SW 1271 (cell line): ENCODE data around the gene SLC30A7.

Experiments
- DNase-seq, 2 experiments: peaks; one replicate each; lab custom pipeline; 2025; lab: John Stamatoyannopoulos, UW

Gene SLC30A7

GRCh38 chr1:100979631-100980030, 83.7 kb downstream of the SLC30A7 start:
- no peak for DNase-seq

DNA sequence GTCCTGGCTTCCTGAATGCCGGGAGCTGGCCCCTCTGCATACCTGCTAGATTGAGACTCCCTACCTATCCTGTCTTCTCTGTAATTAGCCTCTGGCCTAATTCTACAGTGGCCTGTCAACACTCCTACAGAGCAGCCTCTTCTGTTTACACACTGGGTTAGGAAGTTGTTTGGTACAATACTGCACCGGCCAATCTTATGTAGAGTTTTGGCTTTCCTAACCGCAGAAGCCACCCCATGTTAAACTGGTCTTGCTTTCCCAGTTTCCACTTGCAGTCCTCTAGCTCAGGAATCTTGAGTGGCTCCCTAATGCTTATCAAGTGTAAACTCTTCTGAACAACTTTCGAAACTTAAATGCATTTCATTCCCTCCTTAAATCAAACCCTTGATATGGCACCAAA, 86.9 kb downstream of the SLC30A7 start:
- DNase-seq: no peak

DNA sequence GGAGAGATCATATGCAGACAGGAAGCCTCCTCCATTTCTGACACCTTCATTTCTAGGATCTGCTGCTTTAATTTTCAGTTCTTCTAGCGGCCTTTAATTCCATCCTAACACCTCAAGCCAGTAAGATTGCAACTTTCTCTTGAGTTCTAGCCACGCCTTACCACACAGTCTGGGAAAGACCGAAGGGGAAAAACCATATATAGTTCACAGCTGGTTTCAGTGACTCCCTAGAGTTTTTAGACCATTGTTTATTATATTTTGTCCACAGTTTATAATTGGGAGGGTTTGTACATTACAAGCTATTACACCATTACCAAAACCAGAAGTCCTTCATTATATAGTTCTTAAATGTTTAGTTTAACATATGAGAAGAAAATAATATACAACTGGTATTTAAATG, 92.2 kb downstream of the SLC30A7 start:
- DNase-seq: no peak

DNA sequence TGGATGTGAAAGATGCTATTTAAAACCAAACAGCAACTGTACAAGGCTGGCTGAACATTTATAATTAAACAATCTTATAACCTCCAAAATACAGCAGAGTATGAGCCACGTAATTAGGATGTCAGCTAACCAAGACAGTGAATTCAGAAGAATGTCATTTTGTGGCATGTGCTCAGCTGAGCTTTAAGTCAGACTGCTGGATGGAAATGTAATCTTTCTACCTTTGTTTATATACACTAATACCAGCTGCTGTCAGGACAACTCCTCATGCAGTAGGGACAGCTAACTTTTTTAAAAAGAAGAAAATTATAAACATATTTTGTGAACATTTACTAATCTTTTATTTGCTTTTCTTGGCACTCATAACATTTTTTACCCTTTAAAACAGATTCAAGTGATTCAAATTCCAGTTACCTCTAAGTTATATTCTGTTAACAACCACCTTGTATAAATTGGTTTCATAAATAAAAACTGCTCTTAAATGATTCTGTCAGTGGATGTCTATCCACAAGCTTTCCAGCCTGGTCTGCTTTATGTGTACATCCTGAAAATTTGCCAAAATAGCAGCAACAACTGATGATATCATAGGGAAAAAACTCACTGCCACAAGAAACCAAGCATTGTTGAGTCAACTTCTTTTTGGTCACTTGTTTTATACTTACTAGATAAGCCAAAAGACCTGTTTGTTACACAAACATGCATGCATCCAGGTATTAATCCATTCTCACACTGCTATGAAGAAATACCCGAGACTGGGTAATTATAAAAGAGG, 93.6 kb downstream of the SLC30A7 start:
- DNase-seq: peak in 1 of 2 experiments; percentile 3

DNA sequence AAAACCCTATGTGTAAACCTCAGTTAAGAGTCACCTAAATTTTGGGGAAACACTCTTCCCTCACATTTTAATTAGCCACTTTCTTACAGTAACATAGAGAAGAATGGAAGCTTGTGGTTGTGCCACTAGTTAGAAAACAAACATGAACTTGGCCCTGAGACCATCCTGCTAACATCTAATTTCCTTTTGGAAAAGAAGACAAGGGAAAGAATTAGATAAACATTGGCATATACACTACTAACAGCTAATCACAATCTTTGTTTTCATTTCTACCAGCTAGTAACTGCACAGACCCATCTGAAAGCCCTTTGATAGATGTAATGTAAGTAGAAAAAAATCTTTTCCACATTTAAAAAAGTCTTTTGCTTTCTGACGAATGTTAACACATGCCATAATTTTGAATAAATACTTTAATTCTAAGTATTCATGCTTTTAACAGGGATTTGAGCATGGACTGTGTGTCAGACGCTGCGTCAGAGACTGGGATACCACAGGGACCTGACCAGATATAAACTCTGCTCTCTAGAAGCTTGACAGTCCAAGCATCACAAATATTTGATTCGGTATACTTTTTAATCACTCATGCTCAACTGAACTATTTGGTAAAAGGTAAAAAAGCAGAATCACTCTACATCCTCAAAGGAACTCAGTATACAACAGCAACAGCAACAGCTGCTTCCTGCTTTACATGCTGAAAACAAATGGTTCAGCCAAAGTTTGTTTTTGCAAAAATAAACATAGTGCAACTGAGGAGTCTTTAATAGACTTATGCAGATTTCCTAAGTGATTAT, 99.5 kb downstream of the SLC30A7 start:
- no peak for DNase-seq

DNA sequence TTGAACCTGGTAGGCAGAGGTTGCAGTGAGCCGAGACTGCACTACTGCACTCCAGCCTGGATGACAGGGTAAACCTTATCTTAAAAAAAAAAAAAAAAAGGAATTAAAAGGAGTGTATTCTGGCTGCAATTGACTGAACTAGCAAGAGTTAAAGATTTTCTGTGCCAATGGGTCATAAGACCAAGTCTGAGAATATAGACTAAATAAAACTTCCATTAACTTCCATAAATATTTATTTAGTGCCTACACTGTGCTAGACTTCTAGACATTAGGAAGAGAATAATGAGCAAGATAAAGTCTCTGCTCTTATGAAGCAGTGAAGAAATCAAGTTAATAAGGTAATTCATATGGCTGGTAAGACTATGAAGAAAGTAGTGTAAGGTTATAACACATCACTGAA, 102.5 kb downstream of the SLC30A7 start:
- no peak for DNase-seq

DNA sequence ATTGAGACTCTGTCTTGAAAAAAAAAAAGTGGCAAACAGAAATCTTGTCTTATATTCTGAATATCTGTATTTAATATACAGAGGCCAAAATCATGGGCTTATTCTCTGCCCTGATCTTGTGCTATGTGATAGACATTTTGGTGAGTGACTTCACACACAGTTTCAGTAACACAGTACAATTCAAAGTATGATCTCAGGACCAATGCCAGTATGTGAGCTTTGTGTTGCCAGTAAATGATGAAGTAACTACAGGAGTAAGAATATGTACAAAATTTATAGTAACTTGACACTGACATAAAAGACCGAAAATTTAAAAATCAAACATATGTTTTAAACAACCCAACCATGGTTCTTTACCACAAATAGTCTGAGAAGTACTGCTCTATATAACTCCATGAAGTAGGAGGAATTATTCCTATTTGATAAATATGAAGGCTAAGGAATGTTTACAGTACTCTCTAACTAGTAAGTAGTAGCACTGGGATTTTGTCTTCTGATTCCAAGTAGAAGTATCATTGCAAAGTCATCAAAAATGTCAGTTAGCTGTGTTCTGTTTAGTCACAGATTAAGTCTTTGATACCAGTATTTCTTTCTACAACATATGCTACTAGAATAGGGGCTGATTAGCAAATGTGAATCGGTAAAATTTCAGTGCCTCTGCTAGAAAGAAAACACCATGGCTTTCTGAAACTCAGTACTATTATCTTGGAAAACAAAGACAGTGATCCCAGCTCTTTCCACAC, 104.4 kb downstream of the SLC30A7 start:
- DNase-seq: no peak

DNA sequence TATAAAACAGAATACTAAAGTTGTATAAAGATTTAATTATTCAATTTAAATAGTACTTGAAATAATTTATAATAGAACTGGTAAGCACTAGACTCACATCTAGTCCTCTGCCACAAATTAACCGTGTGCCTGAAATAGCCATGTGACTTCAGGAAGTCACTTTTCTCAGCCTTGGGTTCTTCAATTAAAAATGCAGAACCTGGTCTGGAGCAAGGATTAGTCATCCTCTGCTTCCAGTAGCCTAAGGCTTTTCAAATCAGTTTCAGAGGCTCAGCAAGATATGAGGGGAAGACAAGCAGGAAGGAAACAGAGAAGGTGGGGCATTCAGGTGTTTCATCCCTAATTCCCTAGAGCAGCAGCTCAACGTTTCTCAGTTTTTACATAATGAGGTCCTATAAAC, 106.7 kb downstream of the SLC30A7 start:
- no peak for DNase-seq

DNA sequence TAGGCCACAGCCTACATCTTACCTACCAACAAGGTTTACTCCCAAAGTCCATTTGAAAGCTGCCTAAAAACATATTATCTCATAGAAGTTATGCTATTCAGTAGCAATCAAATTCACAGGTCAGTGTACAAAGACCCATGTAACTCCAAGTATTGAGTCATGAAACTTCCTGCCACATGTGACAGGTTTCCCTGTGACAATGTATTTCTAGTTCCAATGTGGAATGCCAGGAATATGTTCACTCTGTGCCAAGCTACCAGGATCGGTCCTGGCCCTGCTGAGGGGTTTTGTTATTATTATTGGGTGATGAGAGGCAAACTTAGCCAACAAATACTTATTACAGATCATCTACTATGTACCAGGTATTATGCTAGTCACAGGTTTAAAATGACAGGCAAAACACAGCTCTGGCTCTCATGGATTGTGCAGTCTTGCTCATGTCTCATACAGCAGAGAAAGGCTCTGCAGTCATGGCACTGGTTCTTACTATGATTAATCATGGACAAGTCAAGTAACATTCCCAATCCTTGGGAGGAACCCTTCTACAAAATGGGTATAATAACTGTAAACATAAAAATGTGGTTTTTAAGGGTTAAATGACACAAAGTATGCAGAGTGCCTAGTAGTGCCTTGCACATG, 107.2 kb downstream of the SLC30A7 start:
- no peak for DNase-seq

DNA sequence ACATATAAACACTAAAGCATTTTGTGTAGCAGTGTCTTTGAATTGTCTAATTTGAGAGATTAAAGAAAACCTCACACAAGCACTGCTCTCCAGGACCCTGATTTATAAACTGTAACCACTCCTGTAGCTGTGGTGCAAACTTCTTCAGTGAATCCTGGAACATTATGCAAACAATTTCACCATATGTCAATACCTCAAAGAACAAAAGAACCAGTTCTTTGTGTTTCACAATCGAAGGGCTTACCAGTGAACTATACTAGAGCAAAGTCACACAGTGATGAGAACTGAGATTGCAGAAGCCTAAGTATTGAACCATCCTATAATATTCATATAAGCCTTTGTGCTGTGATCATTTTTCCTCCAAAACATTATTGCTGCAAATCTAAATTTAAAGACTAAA, 108.2 kb downstream of the SLC30A7 start:
- no peak for DNase-seq

GRCh38 chr1:101004670-101005069, 108.8 kb downstream of the SLC30A7 start:
- DNase-seq: no peak

GRCh38 chr1:101005183-101005582, 109.3 kb downstream of the SLC30A7 start:
- DNase-seq: no peak

- DNase-seq: no peak
These were observed 110.0 kb downstream of the SLC30A7 start for GRCh38 chr1:101005871-101006270.

DNA sequence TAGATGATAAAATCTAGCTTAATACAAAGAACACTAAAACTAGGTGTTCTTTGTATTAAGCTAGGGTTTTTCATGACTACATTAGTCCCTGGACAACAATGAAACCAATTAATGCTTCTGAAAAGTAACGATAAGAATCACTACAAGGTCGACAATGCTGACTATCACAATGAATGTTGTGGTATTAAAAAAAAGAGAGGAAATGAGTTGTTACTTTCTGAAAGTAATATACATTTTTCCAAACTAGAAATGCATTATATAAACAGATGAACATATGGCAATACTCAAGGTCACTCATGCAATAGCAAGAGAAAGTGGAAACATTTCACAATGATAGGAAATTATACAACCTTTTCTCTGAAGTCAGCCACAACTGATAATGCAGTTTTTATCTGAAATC, 110.7 kb downstream of the SLC30A7 start:
- no peak for DNase-seq

GRCh38 chr1:101008229-101008834, 112.4 kb downstream of the SLC30A7 start:
- no peak for DNase-seq

DNA sequence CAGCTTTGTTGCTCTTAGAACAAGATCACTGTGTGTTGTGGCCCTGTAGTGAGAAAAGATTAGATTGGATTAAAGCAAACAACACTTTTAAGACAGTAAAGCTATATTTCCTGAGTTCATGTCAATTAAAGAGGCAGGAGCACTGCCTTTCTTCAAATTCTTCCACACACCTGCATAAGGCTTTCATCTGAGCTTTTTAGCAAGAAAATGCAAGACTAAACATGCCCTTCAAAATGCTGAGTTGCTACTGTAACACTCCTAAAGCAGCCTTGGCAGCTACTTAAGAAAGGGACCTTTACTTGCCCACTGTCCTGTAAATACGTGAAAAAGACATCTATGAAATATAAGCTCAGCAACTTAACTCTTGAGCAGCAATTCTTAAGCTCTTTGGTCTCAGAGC, 117.9 kb downstream of the SLC30A7 start:
- DNase-seq: no peak

DNA sequence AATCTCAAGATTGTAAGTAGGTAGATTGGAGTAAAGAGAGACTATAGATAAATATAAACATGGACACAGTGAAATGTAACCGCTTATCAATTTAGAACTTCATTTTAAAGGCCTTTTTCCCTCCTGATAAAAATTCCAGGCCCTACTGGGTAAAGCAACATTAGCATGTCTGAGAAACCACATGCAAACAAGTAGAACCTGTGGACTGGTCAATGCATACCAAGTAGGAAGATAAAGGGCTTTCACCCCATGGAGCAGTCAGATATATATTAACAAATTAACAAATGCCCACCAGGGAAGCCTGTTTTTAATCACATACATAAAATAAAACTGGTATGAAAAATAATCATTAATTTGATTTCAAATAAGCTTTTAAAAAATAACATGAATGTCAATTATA, 121.6 kb downstream of the SLC30A7 start:
- DNase-seq: no peak

- no peak for DNase-seq
These were observed 126.4 kb downstream of the SLC30A7 start for GRCh38 chr1:101022294-101022693.

DNA sequence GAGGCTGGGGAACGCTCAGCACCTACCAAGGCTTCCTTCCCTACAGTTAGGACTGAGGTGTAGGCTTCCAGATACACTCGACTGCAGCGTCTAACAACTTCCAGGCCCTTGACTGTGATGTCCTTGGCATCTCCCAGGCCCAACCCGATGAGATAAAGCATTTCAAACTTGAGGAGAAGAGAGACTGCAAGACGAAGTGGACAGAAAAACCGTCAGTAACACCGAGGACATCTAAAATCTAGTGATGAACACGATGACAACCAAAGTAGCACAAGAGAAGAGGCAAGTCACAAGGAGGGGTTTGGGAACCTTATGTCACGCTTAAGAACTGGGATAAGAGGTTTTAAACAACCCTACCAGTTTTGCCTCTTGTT, 129.4 kb downstream of the SLC30A7 start:
- peak in 1 of 2 experiments; percentile 55 for DNase-seq

DNA sequence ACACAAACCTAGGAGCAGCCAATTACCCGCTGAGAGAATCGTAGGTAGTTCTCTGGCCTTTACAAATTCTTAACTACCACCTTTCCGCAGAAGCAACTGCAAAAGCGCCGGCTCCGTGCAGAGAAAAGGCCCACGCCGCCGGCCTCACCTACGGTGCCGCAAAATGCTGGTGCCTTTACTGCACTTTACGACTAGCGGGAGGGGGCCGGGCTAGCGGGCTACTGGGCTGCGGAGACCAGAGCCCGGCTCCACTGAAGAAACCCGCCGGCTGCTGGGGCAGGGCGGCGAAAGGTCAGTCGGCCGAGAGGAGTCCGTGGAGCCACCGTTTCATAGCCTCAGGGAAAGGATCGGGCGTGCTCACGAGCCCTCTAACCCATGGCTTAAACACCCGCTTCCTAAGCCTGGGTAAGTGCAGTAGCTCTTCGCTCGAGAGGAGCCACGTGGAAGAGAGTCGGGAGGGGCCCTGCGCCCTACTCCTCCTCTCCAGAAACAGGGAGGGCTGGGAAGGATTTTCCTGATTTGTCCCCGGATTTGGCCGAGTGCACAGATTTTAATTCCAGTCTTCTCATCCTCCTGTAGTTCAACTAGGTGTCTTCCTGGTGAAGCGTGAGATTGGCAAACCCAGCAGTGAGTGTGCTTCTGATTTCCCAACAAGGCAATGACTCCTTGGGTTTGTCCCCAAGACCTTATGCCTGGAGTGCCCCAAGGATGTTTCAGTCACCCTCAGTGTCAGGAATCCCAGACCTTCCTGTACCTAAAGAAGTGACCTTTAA, 130.0 kb downstream of the SLC30A7 start, which contains the start of gene DPH5:
TSS of gene DPH5 (minus strand) at position 128 of the 773 bp plus-strand sequence. CDS start 341 bp downstream, outside the sequence.
- DNase-seq: peak; percentile 73 to 77

DNA sequence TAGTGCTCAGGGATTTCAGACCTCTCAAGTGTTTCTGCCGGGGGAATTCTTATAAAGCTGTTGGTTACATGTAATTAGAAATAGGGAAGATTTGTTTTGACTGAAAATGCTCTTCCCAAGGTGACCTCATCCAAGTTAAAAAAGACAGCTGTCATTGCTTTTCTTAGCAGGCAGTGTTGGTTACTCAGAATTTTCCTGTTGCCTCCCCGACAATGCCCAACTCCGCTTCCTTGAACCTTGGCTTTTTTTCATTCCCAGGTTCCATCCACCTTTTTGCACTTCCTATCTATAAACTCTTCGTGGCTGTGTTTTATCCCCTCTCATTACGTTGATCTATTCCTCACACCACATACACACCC, 130.5 kb downstream of the SLC30A7 start:
- no peak for DNase-seq
